ENCODE measurements around the gene SLC11A2.
A peak's percentile ranks its signal among the peaks of the same experiment; 100 is the strongest.

SLC11A2 gene

GRCh38 chr12:51048661-51049251 is 22.6 kb upstream of the SLC11A2 start:
- DNase-seq (ENCODE audit: low spot score in 2 of 2) (no peak), ATAC-seq (replicated peaks; ENCODE audit: extremely low read depth, poor library complexity, severe bottlenecking) (peak; percentile 6)
- peak overlapping the region; percentile 98 for H3K4me3 Mint-ChIP-seq
- no peaks in the 10 kb centered on the region for H3K9me3 Mint-ChIP-seq
- no peaks in the 10 kb centered on the region for H3K27me3 Mint-ChIP-seq
- H3K4me1 Mint-ChIP-seq, result peaks cover 26% of the 10 kb centered on the region
- peak overlapping the region; percentile 98 for H3K27ac Mint-ChIP-seq (ENCODE audit: low read depth)
- peaks cover 27% of the 10 kb centered on the region for H3K36me3 Mint-ChIP-seq (ENCODE audit: insufficient read depth)

DNA sequence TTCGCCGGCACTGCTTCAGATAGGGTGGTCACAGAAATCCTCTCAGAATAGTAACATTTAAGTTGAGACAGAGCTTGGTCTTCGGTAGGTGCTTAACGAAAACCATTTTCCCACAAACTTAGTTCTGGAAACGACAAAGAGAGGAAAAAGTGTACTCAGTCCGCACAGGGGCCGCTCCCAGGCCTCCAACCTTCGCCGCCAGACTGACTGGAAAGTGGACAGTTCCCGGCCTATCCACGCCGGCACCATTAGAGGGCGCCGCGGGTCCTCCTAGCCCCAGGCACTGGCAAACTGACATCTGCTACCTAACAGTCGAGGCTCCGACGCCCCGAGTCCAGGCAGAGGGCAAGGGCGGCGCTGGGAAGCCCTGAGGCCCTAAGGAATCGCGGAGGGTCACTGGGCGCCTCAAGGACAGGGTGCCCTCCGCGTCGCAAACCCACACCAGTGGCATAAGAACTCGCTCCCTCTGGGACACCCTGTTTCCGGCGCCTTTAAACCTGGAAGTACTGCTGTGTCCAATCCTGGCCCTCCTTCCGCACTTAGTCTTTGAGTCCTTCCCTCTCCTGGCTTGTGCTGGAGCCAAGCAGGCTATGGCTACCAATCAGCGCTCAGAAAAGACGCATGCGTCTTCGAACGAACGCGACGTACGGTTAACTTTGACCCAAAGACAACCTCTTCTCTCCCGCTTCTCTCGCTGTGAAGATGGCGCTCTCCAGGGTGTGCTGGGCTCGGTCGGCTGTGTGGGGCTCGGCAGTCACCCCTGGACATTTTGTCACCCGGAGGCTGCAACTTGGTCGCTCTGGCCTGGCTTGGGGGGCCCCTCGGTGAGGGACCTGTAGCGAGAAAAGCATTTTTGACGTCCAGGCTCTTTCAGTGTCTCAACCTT is 21.7 kb upstream of the SLC11A2 start, which contains the start of gene LETMD1:
LETMD1 (plus strand) TSS at position 673 of the 886 bp plus-strand sequence; CDS start at position 703, 30 bp downstream.
- DNase-seq (ENCODE audit: low spot score in 2 of 2) (peak; percentile 88 to 90), ATAC-seq (replicated peaks; ENCODE audit: extremely low read depth, poor library complexity, severe bottlenecking) (peak; percentile 96)
- Mint-ChIP-seq H3K4me1 (peaks cover 26% of the 10 kb centered on the region), H3K27me3 (no peaks in the 10 kb centered on the region), H3K36me3 (ENCODE audit: insufficient read depth) (peaks cover 24% of the 10 kb centered on the region), H3K4me3 (peak within 1 kb of the TSS; percentile 98), H3K9me3 (no peaks in the 10 kb centered on the region), H3K27ac (ENCODE audit: low read depth) (peak within 1 kb of the TSS; percentile 98)

DNA sequence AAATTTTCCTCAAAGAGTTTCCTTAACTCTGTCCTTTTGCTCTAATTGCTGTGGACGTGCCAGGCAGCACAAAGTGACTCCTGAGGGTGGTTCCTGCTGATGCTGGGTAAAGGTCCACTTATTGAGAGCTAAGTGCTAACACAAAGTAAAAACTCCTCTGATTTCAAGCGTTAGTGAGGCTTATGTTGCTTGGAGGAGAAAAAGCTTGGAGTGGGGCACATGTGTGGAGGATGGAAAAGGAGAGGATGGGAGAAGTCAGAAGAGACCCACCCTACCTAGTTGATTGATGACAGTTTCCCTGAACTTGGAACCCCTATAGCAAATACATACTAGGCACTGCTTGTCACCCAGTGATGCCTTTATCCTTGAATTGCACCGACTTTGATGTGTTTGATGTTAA is 10.1 kb upstream of the SLC11A2 start:
- no peaks in the 10 kb centered on the region for H3K9me3 Mint-ChIP-seq
- H3K4me3 Mint-ChIP-seq, result no peak overlapping the region
- no peaks in the 10 kb centered on the region for H3K36me3 Mint-ChIP-seq (ENCODE audit: insufficient read depth)
- ATAC-seq (replicated peaks; ENCODE audit: extremely low read depth, poor library complexity, severe bottlenecking), result no peak
- no peak for DNase-seq (ENCODE audit: low spot score in 2 of 2)
- H3K27ac Mint-ChIP-seq (ENCODE audit: low read depth), result no peak overlapping the region
- no peaks in the 10 kb centered on the region for H3K27me3 Mint-ChIP-seq
- H3K4me1 Mint-ChIP-seq, result no peaks in the 10 kb centered on the region

DNA sequence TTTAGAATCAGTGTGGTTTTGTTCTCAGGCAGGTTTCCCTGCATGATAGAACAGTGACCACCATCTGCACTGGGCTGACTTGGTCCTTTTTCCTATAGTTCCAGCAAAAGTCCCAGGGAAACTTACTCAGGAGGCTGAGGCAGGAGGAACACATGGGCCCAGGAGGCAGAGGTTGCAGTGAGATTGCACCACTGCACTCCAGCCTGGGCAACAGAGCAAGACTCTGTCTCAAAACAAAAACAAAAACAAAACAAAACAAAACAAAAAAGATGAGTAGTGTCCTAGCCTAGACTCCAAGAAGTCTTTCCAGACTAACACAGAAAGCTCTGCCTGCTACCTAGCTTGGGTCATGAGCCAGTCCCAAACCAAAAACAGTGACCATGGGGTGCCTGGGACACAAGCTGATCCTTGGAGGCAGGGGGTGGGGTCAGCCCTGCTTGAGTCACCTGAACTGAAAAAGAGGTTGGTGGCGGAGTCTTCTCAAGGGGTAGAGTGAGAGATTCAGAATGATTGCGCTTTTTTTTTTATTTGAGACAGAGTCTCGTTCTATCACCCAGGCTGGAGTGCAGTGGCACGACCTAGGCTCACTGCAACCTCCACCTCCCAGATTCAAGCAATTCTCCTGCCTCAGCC is 7.4 kb upstream of the SLC11A2 start:
- Mint-ChIP-seq H3K4me3 (no peak overlapping the region), H3K27ac (ENCODE audit: low read depth) (no peak overlapping the region), H3K27me3 (peaks cover 7% of the 10 kb centered on the region), H3K36me3 (ENCODE audit: insufficient read depth) (no peaks in the 10 kb centered on the region), H3K4me1 (no peaks in the 10 kb centered on the region), H3K9me3 (no peaks in the 10 kb centered on the region)
- no peak for DNase-seq (ENCODE audit: low spot score in 2 of 2)
- no peak for ATAC-seq (replicated peaks; ENCODE audit: extremely low read depth, poor library complexity, severe bottlenecking)

- Mint-ChIP-seq H3K4me1 (no peaks in the 10 kb centered on the region), H3K36me3 (ENCODE audit: insufficient read depth) (no peaks in the 10 kb centered on the region), H3K27me3 (peaks cover 10% of the 10 kb centered on the region), H3K9me3 (no peaks in the 10 kb centered on the region), H3K4me3 (no peak overlapping the region), H3K27ac (ENCODE audit: low read depth) (no peak overlapping the region)
- ATAC-seq (replicated peaks; ENCODE audit: extremely low read depth, poor library complexity, severe bottlenecking) (no peak), DNase-seq (ENCODE audit: low spot score in 2 of 2) (no peak)
Observed at GRCh38 chr12:51033048-51033447, 6.9 kb upstream of the SLC11A2 start.

GRCh38 chr12:51028813-51029150 is 2.6 kb upstream of the SLC11A2 start:
- Mint-ChIP-seq H3K9me3 (no peaks in the 10 kb centered on the region), H3K4me1 (peaks cover 33% of the 10 kb centered on the region), H3K36me3 (ENCODE audit: insufficient read depth) (peaks cover 7% of the 10 kb centered on the region), H3K27me3 (peaks cover 10% of the 10 kb centered on the region), H3K4me3 (no peak overlapping the region), H3K27ac (ENCODE audit: low read depth) (no peak overlapping the region)
- no peak for ATAC-seq (replicated peaks; ENCODE audit: extremely low read depth, poor library complexity, severe bottlenecking)
- no peak for DNase-seq (ENCODE audit: low spot score in 2 of 2)

DNA sequence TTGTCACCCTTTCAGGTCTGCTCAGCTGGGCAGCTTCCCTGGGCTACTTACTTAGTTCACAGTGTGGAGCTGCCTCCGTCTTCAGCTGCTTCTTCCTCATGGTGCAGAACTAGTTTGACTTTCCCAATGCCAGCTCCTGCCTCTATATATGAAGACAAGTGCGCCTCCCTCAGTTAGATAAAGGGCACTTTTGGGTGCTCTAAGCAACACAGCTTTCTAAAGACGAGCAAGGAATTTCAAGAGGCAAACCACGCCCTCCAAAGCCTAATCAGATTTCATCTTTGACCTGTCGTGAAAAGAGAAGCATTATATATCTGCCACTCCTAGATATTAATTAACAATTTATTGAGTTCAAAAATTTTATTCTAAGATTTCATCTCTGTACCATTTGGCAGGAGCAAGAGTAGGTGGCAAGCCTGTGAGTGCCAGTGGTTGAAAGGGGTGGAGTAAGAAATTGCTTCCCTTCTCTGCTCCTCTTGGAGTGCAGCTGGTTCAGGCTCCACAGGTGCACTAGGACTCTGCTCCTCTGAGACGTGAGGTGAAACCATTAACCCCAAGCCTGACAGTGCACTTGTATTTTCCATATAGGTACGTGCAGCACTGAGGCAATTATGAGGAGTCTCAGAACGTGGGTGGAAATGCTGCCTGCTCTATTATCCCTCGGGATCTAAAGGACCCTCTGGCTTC is 2.1 kb upstream of the SLC11A2 start:
- Mint-ChIP-seq H3K4me3 (no peak overlapping the region), H3K9me3 (no peaks in the 10 kb centered on the region), H3K27me3 (peaks cover 10% of the 10 kb centered on the region), H3K27ac (ENCODE audit: low read depth) (no peak overlapping the region), H3K36me3 (ENCODE audit: insufficient read depth) (peaks cover 7% of the 10 kb centered on the region), H3K4me1 (peaks cover 33% of the 10 kb centered on the region)
- DNase-seq (ENCODE audit: low spot score in 2 of 2) (no peak), ATAC-seq (replicated peaks; ENCODE audit: extremely low read depth, poor library complexity, severe bottlenecking) (no peak)

DNA sequence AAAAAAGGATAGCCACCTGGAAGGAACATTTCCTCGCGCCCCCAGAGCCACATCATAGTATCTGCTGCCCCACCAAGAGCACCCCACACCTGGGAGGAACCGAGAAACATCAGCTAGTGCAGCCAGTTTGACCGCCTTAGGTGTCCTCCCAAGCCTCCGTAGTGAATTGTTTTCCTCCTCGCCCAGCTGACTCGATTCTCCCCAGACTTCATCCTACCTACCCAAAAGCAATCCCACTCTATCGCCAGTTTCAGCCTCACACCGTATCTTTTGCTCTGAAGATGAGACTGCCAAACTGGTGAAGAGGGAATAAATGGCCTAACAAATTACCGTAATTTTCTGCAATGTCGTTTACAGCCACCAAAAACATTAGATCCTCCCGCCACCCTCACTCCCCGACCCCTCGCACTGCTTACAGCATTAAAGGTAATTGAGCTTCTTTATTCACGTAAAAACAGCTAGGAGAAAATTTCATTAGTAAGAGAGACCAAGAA is 1.2 kb upstream of the SLC11A2 start:
- H3K9me3 Mint-ChIP-seq, result no peaks in the 10 kb centered on the region
- H3K36me3 Mint-ChIP-seq (ENCODE audit: insufficient read depth), result peaks cover 7% of the 10 kb centered on the region
- peaks cover 33% of the 10 kb centered on the region for H3K4me1 Mint-ChIP-seq
- ATAC-seq (replicated peaks; ENCODE audit: extremely low read depth, poor library complexity, severe bottlenecking) (no peak), DNase-seq (ENCODE audit: low spot score in 2 of 2) (no peak)
- H3K4me3 Mint-ChIP-seq, result peak overlapping the region; percentile 31
- H3K27ac Mint-ChIP-seq (ENCODE audit: low read depth), result no peak overlapping the region
- peaks cover 10% of the 10 kb centered on the region for H3K27me3 Mint-ChIP-seq

DNA sequence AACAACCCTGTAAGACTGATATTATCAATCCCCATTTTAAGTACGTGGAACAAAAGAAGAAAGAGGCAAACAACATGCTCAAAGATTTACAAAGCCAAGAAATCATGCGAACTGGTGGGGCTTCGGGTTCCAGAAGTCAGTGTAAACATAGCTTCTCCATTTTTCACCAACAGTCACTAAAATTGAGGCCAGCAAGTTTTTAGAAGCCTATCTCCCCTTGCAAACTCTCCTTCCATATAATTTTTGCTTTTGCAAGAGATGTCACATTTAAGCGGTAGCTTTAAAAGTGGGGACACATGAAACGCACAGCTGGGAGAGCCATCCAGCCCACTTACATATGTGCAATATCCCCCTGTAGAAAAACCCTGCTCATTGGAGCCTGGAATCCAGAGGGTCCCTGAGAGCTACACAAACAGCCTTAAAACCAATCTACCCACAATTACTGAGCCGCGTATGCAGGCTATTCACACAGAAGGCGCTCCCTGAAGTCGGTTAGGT is 797 bp downstream of the SLC11A2 start:
- no peaks in the 10 kb centered on the region for H3K9me3 Mint-ChIP-seq
- DNase-seq (ENCODE audit: low spot score in 2 of 2), result no peak
- H3K4me1 Mint-ChIP-seq, result peaks cover 43% of the 10 kb centered on the region
- ATAC-seq (replicated peaks; ENCODE audit: extremely low read depth, poor library complexity, severe bottlenecking), result no peak
- peak overlapping the region; percentile 97 for H3K27ac Mint-ChIP-seq (ENCODE audit: low read depth)
- peak overlapping the region; percentile 95 for H3K4me3 Mint-ChIP-seq
- peaks cover 8% of the 10 kb centered on the region for H3K36me3 Mint-ChIP-seq (ENCODE audit: insufficient read depth)
- H3K27me3 Mint-ChIP-seq, result peaks cover 10% of the 10 kb centered on the region

GRCh38 chr12:51023625-51024382 is 2.4 kb downstream of the SLC11A2 start:
- ATAC-seq (replicated peaks; ENCODE audit: extremely low read depth, poor library complexity, severe bottlenecking) (no peak), DNase-seq (ENCODE audit: low spot score in 2 of 2) (no peak)
- Mint-ChIP-seq H3K4me1 (peaks cover 43% of the 10 kb centered on the region), H3K27ac (ENCODE audit: low read depth) (peak overlapping the region; percentile 97), H3K4me3 (peak overlapping the region; percentile 95), H3K27me3 (peaks cover 5% of the 10 kb centered on the region), H3K36me3 (ENCODE audit: insufficient read depth) (peaks cover 8% of the 10 kb centered on the region), H3K9me3 (no peaks in the 10 kb centered on the region)

GRCh38 chr12:51021694-51022093 is 4.5 kb downstream of the SLC11A2 start:
- Mint-ChIP-seq H3K4me3 (no peak overlapping the region), H3K27ac (ENCODE audit: low read depth) (peak overlapping the region; percentile 77), H3K27me3 (no peaks in the 10 kb centered on the region), H3K36me3 (ENCODE audit: insufficient read depth) (peaks cover 8% of the 10 kb centered on the region), H3K9me3 (no peaks in the 10 kb centered on the region), H3K4me1 (peaks cover 43% of the 10 kb centered on the region)
- DNase-seq (ENCODE audit: low spot score in 2 of 2) (no peak), ATAC-seq (replicated peaks; ENCODE audit: extremely low read depth, poor library complexity, severe bottlenecking) (no peak)

Measured in central memory CD8-positive, alpha-beta T cell (primary cell).